ENCODE measurements around the gene ADIPOR2.

DNA sequence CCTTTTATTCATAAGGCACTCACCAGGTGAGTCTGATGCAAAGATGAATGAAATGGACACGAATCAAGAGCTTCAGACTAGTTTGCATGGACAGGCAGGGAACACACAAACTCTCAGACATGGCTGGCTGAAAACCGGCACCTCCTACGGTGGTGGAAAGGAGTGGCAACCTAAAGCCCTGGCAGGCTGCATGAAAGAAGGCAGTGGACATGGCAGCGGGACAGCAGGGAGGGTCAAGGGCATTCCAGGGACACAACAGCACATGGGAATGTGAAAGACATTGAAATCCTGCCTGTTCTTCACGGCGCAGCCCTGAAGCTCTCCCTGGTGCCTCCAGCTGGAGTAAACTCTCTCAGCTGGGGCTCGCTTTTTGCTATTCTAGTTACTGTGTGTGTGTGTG, 112.9 kb downstream of the ADIPOR2 start:
- TF ChIP-seq SMC3 (IDR thresholded peaks at IDR 0.05; ENCODE audit: low read depth, low read length), result no peak
- TF ChIP-seq, protein P1, sequence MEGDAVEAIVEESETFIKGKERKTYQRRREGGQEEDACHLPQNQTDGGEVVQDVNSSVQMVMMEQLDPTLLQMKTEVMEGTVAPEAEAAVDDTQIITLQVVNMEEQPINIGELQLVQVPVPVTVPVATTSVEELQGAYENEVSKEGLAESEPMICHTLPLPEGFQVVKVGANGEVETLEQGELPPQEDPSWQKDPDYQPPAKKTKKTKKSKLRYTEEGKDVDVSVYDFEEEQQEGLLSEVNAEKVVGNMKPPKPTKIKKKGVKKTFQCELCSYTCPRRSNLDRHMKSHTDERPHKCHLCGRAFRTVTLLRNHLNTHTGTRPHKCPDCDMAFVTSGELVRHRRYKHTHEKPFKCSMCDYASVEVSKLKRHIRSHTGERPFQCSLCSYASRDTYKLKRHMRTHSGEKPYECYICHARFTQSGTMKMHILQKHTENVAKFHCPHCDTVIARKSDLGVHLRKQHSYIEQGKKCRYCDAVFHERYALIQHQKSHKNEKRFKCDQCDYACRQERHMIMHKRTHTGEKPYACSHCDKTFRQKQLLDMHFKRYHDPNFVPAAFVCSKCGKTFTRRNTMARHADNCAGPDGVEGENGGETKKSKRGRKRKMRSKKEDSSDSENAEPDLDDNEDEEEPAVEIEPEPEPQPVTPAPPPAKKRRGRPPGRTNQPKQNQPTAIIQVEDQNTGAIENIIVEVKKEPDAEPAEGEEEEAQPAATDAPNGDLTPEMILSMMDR (conservative IDR thresholded peaks at IDR 0.05; ENCODE audit: low read depth, low read length), result no peak
- no peak for TF ChIP-seq MAFK (IDR thresholded peaks at IDR 0.05; ENCODE audit: low read depth, low read length)
- no peak for TF ChIP-seq CEBPB (IDR thresholded peaks at IDR 0.05; ENCODE audit: low read depth, low read length)
- no peak for TF ChIP-seq RAD21 (IDR thresholded peaks at IDR 0.05; ENCODE audit: low read length)
